ENCODE measurements around the gene ZC3H10.
"Not testable (repeated sequence)": the region's sequence is repeated elsewhere in the genome, so short reads cannot be mapped to it uniquely, and the experiment has no call there.

ZC3H10 gene

GRCh38 chr12:56117778-56118687 is at the start of gene ZC3H10:
Gene ZC3H10, plus strand, starts transcription at chr12:56118266. Its CDS starts 2,297 bp downstream, at chr12:56120563.
- peak; percentile 98 to 99 for DNase-seq (ENCODE audit: low read depth in 2 of 2)

GRCh38 chr12:56071648-56072047 is 46.4 kb upstream of the ZC3H10 start:
- DNase-seq (ENCODE audit: low read depth in 2 of 2) = no peak

GRCh38 chr12:56074396-56074795 is 43.7 kb upstream of the ZC3H10 start:
- DNase-seq (ENCODE audit: low read depth in 2 of 2) = no peak

- DNase-seq (ENCODE audit: low read depth in 2 of 2) = not testable (repeated sequence)
These were observed 40.1 kb upstream of the ZC3H10 start for GRCh38 chr12:56077966-56078365.

DNA sequence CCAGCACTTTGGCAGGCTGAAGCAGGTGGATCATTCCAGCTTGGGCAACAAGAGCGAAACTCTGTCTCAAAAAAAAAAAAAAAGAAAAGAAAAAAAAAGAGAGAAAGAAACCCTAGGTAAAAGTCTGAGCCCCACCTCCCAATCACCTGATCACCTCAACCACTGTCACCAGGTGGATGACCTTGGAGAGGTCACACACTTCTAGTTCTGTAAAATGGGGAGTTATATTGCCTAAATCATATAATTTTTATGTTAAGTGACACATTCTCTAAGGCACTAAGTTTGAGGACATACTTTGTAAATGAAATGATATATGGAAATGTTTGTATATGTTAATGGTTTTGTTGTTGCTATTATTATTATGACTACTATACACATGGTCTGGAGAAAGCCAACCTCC is 39.6 kb upstream of the ZC3H10 start:
- DNase-seq (ENCODE audit: low read depth in 2 of 2) = no peak

DNA sequence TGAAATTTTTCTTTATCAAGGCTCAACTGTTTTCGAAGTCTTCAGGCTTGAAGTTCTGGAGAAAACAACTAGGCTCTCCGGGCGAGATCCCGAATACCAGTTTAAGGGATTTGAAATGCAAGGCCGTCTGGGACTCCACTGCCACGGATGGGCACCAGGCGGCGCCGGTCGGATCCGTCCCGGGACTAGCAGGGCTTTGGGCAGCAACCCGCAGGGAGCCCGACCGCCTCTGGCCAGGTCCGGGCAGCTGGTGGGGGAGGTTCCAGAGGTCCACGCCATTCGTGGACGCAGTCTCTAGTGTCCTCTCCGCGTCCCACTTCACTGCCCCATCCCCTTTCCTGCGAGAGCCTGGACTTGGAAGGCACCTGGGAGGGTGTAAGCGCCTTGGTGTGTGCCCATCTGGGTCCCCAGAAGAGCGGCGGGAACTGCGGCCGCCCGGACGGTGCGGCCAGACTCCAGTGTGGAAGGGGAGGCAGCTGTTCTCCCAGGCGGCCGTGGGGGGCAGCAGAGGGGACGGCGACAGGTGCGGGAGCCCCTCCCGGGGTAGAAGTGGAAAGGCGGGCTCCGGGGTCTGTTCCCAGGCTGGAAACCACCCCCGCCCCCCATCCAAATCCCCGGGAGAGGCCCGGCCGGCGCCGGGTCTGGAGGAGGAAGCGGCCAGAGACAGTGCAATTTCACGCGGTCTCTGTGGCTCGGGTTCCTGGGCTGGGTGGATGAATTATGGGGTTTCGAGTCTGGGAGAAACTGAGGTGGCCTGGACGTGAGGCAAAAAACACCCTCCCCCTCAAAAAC is 38.9 kb upstream of the ZC3H10 start:
- DNase-seq (ENCODE audit: low read depth in 2 of 2) = peak in 1 of 2 donors; percentile 46

DNA sequence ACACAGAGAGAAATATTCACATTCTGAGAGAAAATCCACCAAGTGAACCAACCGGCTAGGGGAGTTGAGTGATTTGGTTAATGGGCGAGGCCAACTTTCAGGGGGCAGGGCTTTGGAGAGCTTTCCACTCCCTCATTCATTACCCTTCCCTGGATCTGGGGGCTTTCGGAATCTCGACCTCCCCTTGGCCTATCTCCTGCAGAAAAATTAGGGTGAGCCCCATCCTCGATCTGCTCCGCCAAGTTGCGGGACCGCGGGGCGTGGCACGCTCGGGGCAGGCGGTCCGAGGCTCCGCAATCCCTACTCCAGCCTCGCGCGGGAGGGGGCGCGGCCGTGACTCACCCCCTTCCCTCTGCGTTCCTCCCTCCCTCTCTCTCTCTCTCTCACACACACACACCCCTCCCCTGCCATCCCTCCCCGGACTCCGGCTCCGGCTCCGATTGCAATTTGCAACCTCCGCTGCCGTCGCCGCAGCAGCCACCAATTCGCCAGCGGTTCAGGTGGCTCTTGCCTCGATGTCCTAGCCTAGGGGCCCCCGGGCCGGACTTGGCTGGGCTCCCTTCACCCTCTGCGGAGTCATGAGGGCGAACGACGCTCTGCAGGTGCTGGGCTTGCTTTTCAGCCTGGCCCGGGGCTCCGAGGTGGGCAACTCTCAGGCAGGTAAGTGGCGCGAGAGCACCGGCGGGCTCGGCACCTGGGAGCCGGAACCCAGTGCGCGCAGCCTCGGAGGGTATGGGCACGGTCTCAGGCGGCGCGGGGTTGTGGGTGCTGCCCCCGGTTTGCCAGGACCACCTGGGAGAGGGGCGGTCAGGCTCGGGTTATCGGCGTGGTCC is 38.1 kb upstream of the ZC3H10 start, which contains the start of gene ERBB3:
TSS of gene ERBB3 (plus strand) at position 443 of the 833 bp plus-strand sequence. CDS start at position 579, 136 bp downstream.
- DNase-seq (ENCODE audit: low read depth in 2 of 2) = peak; percentile 44 to 69

DNA sequence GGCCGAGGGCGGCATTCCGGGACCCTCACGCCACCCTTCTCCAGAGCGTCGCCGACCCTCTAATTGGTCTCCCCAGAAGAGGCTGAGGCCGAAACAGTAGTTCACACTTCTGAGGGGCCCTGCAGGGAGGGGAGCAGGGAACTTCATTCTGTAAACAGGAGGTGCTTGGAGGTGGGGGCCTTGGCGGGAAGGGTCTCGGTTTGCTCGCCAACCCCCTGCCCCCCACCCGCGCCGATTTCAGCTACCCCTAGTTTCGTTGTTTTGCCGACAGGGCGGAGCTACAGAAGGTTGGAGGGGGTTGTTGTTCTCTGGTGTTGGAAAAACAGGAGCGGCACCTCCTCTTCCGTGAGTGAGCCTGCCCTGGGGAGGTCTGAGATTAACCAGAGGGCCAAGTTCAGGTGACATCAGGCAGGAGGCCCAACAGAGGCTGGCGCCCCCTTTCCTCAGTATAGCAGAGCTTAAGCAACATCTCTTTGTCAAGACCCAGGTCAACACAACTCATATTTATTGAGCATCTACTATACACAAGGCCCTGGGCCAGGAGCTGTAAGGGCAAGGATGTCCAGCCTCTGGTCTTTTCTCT is 37.4 kb upstream of the ZC3H10 start:
- no peak for DNase-seq (ENCODE audit: low read depth in 2 of 2)

DNA sequence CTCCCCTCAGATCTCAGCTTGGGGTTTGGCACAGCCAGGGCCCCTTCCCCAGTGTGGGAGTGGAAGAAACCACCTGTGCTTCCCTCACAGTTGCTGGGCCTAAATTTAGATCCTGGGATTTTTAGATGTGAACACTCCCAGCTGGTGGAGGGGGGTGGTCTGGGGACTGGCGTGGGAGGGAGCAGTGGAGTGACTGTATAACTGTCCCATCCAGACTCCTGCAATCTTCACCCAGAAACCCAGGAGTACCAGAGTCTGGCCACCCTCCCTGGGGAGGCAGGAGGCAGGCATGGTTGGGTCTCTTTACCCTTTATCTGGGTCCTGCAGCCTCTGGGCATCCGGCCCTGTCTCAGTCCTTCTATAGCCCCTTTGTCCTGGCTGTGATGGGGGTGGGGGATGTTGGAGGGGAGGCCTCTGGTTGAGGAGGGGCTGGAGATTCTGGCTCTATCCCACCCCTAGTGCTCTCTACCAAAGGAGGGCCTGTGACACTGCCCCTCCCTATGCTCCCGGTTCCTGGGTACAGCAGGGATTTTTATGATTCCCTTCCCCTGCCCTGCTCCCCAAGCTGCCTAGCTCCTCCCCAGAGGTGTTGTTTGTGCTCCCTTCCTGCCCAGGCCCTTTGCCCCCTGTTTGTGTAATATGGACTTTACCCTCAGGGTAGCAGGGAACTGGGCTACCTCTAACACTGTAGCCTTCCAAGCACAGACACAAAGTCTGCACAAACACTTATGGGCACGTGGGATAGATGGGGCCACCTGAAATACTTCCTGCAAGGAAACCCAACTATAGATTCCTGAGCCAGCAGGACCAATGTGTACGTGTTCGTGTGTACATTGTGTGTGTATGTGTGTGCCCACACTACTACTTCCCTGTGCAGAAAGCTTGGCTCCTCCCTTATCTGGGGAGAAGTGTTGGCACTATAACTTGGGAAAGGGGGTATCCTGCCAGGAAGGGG is 36.4 kb upstream of the ZC3H10 start:
- DNase-seq (ENCODE audit: low read depth in 2 of 2) = no peak

GRCh38 chr12:56082382-56082781 is 35.7 kb upstream of the ZC3H10 start:
- no peak for DNase-seq (ENCODE audit: low read depth in 2 of 2)

- DNase-seq (ENCODE audit: low read depth in 2 of 2) = no peak
These were observed 35.1 kb upstream of the ZC3H10 start for GRCh38 chr12:56082967-56083366.

GRCh38 chr12:56084958-56085543 is 33.0 kb upstream of the ZC3H10 start:
- no peak for DNase-seq (ENCODE audit: low read depth in 2 of 2)

DNA sequence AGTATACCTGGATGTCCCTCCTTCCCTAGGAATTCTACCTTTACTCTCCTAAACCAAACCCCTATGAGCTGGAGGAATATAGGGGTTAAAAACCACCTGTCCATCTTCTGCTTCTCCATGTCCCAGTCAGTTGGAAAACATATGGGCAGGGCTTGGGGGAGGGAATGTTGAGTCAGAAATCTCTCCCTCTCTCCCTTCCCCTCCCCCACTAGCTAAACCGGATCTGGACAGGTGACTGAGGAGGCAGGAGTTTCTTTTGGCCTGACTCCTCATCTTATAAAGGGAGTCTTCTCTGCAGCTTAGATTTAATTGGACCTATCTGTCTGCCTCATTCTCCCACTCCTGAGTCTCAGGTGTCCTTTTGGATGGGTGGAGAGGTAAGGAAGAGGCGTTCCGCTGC is 32.0 kb upstream of the ZC3H10 start:
- no peak for DNase-seq (ENCODE audit: low read depth in 2 of 2)

DNA sequence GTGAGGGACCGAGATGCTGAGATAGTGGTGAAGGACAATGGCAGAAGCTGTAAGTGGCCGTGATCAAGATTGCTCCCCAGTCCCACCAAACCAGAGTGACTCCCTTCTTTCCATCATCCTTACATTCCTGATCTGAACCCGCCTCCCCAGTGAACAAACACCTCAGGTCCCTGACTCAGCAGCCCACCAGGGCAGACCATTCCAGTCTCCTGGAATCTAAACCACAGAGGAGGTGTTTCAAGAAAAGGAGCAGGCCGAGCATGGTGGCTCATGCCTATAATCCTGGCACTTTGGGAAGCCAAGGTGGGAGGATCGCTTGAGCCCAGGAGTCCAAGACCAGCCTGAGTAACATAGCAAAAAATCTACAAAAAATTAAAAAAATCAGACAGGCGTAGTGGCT is 31.5 kb upstream of the ZC3H10 start:
- DNase-seq (ENCODE audit: low read depth in 2 of 2) = no peak

DNA sequence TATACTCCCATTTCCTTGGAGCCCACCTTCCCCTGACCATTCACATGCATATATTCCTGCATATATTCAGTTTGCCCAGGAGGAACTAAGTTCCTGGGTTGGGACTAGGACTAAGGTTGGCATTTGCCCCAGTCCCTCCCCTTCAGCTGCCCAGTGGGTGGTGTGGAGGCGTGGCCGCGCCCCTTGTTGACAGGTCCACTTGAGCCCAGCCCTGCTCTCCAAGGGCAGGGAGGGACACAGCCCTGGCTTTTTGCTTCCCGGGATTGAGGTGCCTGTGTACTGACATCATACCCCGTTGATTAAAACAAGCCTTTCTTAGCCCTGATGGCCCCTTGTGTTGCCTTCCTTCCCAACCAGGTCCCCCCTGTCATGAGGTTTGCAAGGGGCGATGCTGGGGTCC is 30.8 kb upstream of the ZC3H10 start:
- no peak for DNase-seq (ENCODE audit: low read depth in 2 of 2)

- DNase-seq (ENCODE audit: low read depth in 2 of 2) = no peak
These were observed 20.3 kb upstream of the ZC3H10 start for GRCh38 chr12:56097738-56098137.

GRCh38 chr12:56098592-56098991 is 19.5 kb upstream of the ZC3H10 start:
- DNase-seq (ENCODE audit: low read depth in 2 of 2) = no peak

- DNase-seq (ENCODE audit: low read depth in 2 of 2) = no peak
These were observed 18.3 kb upstream of the ZC3H10 start for GRCh38 chr12:56099787-56100186.

DNA sequence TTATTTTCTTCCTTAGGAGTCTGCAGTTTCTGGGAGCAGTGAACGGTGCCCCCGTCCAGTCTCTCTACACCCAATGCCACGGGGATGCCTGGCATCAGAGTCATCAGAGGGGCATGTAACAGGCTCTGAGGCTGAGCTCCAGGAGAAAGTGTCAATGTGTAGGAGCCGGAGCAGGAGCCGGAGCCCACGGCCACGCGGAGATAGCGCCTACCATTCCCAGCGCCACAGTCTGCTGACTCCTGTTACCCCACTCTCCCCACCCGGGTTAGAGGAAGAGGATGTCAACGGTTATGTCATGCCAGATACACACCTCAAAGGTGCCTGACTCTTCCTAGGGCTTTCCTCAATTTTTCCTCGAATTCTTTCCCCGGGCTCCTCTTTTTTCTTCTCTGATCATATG is 17.0 kb upstream of the ZC3H10 start:
- no peak for DNase-seq (ENCODE audit: low read depth in 2 of 2)

DNA sequence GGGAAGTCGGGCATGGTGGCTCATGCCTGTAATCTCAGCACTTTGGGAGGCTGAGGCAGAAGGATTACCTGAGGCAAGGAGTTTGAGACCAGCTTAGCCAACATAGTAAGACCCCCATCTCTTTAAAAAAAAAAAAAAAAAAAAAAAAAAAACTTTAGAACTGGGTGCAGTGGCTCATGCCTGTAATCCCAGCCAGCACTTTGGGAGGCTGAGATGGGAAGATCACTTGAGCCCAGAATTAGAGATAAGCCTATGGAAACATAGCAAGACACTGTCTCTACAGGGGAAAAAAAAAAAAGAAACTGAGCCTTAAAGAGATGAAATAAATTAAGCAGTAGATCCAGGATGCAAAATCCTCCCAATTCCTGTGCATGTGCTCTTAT is 15.4 kb upstream of the ZC3H10 start:
- DNase-seq (ENCODE audit: low read depth in 2 of 2) = no peak

All from stimulated activated CD4-positive, alpha-beta T cell treated with anti-CD3 and anti-CD28 coated beads, Interleukin-15, amount 100 ng/mL, for 48 hours (primary cell).